WTC11 (cell line): ENCODE measurements around the gene RPS29.

ENCODE experiments used
- ATF2 ChIP-seq: sonication (generic); formaldehyde crosslinking; IDR thresholded peaks from 2 replicates; pipeline ENCODE4 v1.8.1; 2022; ENCODE audit warnings: low read depth, missing genetic modification reagents, borderline replicate concordance
- ATF3 ChIP-seq: sonication (generic); formaldehyde crosslinking; conservative IDR thresholded peaks from 2 replicates; pipeline ENCODE4 v1.8.1; 2022; ENCODE audit warnings: mild to moderate bottlenecking, missing genetic modification reagents
- CREB1 ChIP-seq: sonication (generic); formaldehyde crosslinking; IDR thresholded peaks from 2 replicates; pipeline ENCODE4 v1.8.0; 2023; ENCODE audit warnings: mild to moderate bottlenecking, missing genetic modification reagents
- CREM ChIP-seq: sonication (generic); formaldehyde crosslinking; IDR thresholded peaks from 2 replicates; pipeline ENCODE4 v1.8.1; 2022; ENCODE audit warnings: mild to moderate bottlenecking, missing genetic modification reagents, moderate library complexity
- CTCF ChIP-seq: fragments of 200-600 bp; IDR thresholded peaks from 2 replicates; pipeline ENCODE4 v1.8.0; 2022; ENCODE audit warnings: antibody characterized with exemption
- HMGXB4 ChIP-seq: sonication (generic); formaldehyde crosslinking; IDR thresholded peaks from 2 replicates; pipeline ENCODE4 v1.8.1; 2023; ENCODE audit warnings: mild to moderate bottlenecking, moderate library complexity, missing genetic modification reagents
- PRRX2 ChIP-seq: fragments of 250-450 bp; sonication (Bioruptor Pico); IDR thresholded peaks from 2 replicates; pipeline ENCODE4 v1.8.0; 2021; ENCODE audit warnings: mild to moderate bottlenecking
- RELA ChIP-seq: sonication (generic); formaldehyde crosslinking; IDR thresholded peaks from 2 replicates; pipeline ENCODE4 v1.8.1; 2022; ENCODE audit warnings: missing genetic modification reagents, mild to moderate bottlenecking, borderline replicate concordance
- ZNF121 ChIP-seq: sonication (generic); formaldehyde crosslinking; IDR thresholded peaks from 2 replicates; pipeline ENCODE4 v1.8.0; 2023; ENCODE audit warnings: missing genetic modification reagents
- ZNF138 ChIP-seq: sonication (generic); formaldehyde crosslinking; conservative IDR thresholded peaks from 2 replicates; pipeline ENCODE4 v1.8.1; 2022; ENCODE audit warnings: mild to moderate bottlenecking, moderate library complexity, missing genetic modification reagents

- no peak for TF ChIP-seq ZNF138 (CRISPR knock-in tag)
- no peak for TF ChIP-seq CREM (CRISPR knock-in tag)
- TF ChIP-seq ZNF121 (CRISPR knock-in tag) = no peak
- no peak for TF ChIP-seq ATF2 (CRISPR knock-in tag)
- TF ChIP-seq CTCF = no peak
- no peak for TF ChIP-seq RELA
- no peak for TF ChIP-seq HMGXB4 (CRISPR knock-in tag)
- no peak for TF ChIP-seq ATF3 (CRISPR knock-in tag)
- no peak for TF ChIP-seq PRRX2 (CRISPR knock-in tag)
- no peak for TF ChIP-seq CREB1
These were observed 38.0 kb upstream of the RPS29 start for GRCh38 chr14:49623941-49624839.
